Fibroblast of lung (primary cell): ENCODE data around the gene RBL2.
"Not testable (repeated sequence)": the region's sequence is repeated elsewhere in the genome, so short reads cannot be mapped to it uniquely, and the experiment has no call there.

Experiments used
- CTCF ChIP-seq, 2 donors: IDR thresholded peaks in 1 of 2; conservative IDR thresholded peaks in 1 of 2; 1 replicate in 1 of 2; 2 replicates in 1 of 2; pipeline ENCODE4 v1.5.1; 2011 to 2012; ENCODE audit warnings: low read length in 2 of 2, control low read depth in 1 of 2, inconsistent platforms in 1 of 2, low read depth in 1 of 2, mild to moderate bottlenecking in 1 of 2
- EZH2 ChIP-seq: IDR thresholded peaks from 2 replicates; pipeline ENCODE4 v1.5.1; 2012; ENCODE audit warnings: low read length, control low read depth, mild to moderate bottlenecking; ENCODE audit errors: missing control alignments

DNA sequence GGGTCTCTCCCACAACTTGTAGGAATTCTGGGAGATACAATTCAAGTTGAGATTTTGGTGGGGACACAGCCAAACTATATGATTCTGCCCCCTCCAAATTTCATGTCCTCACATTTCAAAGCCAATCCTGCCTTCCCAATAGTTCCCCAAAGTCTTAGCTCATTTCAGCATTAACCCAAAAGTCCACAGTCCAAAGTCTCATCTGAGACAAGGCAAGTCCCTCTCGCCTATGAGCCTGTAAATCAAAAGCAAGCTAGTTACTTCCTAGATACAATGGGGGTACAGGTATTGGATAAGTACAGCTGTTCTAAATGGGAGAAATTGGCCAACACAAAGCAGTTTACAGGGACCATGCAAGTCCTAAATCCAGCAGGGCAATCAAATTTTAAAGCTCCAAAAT is 78.5 kb downstream of the RBL2 start:
- not testable (repeated sequence) for TF ChIP-seq EZH2; CTCF (conservative IDR thresholded peaks at IDR 0.05 in 1 of 2, IDR thresholded peaks at IDR 0.05 in 1 of 2; ENCODE audit: low read depth in 1 of 2, low read length in 2 of 2)
